ENCODE data around the gene TMEM51. TPM values are rescaled to one million over a fixed set of nuclear protein-coding genes. Genes with fewer than 3 reads are reported as not detected.

TMEM51 gene
- total RNA-seq, 1 donor from 2014 or later = 86.7 TPM

GRCh38 chr1:15146142-15146680, 7.3 kb upstream of the TMEM51 start:
- no peak overlapping the region for H3K4me3 ChIP-seq (ENCODE audit: low read depth, low read length)
- DNase-seq (ENCODE audit: low read depth) = no peak
- no peak for TF ChIP-seq CTCF (conservative IDR thresholded peaks at IDR 0.05; ENCODE audit: low read depth, low read length)

GRCh38 chr1:15146971-15147376, 6.6 kb upstream of the TMEM51 start:
- H3K4me3 ChIP-seq (ENCODE audit: low read depth, low read length) = no peak overlapping the region
- TF ChIP-seq CTCF (conservative IDR thresholded peaks at IDR 0.05; ENCODE audit: low read depth, low read length) = no peak
- DNase-seq (ENCODE audit: low read depth) = no peak

- H3K4me3 ChIP-seq (ENCODE audit: low read depth, low read length) = no peak overlapping the region
- no peak for TF ChIP-seq CTCF (conservative IDR thresholded peaks at IDR 0.05; ENCODE audit: low read depth, low read length)
- DNase-seq (ENCODE audit: low read depth) = no peak
Measured at GRCh38 chr1:15148004-15148403, 5.5 kb upstream of the TMEM51 start.

DNA sequence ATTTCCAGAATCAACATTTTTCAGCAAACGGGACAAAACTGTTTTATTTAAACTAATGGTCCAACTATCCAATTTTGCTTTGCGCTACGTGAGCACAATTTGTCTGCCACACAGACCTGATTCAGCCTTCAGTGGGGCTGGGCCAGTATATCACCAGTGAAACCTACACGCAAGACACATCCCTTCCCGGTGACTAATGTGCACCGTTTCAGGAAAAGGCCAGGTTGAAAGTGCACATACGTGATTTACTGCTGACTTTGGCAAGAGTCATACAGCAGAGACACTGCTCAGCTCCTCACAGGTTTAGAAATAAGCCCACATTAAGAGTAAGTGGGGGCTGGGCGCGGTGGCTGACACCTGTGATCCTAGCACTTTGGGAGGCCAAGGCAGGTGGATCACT, 5.1 kb upstream of the TMEM51 start:
- no peak overlapping the region for H3K4me3 ChIP-seq (ENCODE audit: low read depth, low read length)
- no peak for TF ChIP-seq CTCF (conservative IDR thresholded peaks at IDR 0.05; ENCODE audit: low read depth, low read length)
- no peak for DNase-seq (ENCODE audit: low read depth)

GRCh38 chr1:15148941-15149340, 4.6 kb upstream of the TMEM51 start:
- no peak overlapping the region for H3K4me3 ChIP-seq (ENCODE audit: low read depth, low read length)
- no peak for TF ChIP-seq CTCF (conservative IDR thresholded peaks at IDR 0.05; ENCODE audit: low read depth, low read length)
- no peak for DNase-seq (ENCODE audit: low read depth)

GRCh38 chr1:15150376-15150775, 3.2 kb upstream of the TMEM51 start:
- no peak overlapping the region for H3K4me3 ChIP-seq (ENCODE audit: low read depth, low read length)
- no peak for DNase-seq (ENCODE audit: low read depth)
- TF ChIP-seq CTCF (conservative IDR thresholded peaks at IDR 0.05; ENCODE audit: low read depth, low read length) = no peak

GRCh38 chr1:15151377-15151806, 2.2 kb upstream of the TMEM51 start:
- DNase-seq (ENCODE audit: low read depth) = no peak
- TF ChIP-seq CTCF (conservative IDR thresholded peaks at IDR 0.05; ENCODE audit: low read depth, low read length) = no peak
- H3K4me3 ChIP-seq (ENCODE audit: low read depth, low read length) = no peak overlapping the region

Measured in epithelial cell of proximal tubule (primary cell).